HG03103 (cell line): ENCODE measurements around the gene MARCKS.
"Not testable (repeated sequence)": the region's sequence is repeated elsewhere in the genome, so short reads cannot be mapped to it uniquely, and the experiment has no call there.

Experiments used
- ATAC-seq: cut with Tn5 transposase; IDR thresholded peaks from one replicate; pipeline ENCODE4 v1.9.1; 2021; ENCODE audit warnings: low read depth; ENCODE audit not compliant: unreplicated experiment

Gene MARCKS

GRCh38 chr6:113881478-113881980 is 24.4 kb downstream of the MARCKS start:
- ATAC-seq, result no peak

DNA sequence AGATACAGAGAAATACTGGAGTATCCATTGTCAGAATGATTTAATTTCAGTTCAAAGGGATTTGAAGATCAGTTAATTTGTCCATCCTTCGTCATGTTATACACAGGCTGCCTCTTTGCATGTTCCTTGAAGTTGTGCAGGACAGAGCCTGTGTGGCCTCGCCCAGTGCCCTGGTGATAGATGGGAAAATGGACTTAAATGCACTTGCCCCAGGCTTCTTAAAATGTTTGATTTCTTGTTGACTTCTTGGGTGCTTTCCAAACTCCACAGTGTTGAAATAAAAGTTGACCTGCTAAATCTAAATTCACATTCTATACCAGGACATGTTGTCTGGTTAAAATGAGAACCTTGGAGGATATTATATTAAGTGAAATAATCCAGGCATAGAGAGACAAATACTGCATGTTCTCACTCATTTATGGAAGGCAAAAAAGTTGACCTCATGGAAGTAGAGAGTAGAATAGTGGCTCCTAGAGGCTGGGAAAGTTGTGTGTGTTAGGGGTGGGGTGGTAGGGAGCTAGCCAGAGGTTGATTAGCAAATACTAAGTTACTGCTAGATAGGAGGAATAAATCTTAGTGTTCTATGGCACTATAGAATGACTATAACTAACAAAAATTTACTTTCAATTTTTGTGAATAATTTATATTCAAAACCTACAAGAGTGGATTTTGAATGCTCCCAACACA is 25.3 kb downstream of the MARCKS start:
- ATAC-seq, result no peak

- no peak for ATAC-seq
These were observed 26.9 kb downstream of the MARCKS start for GRCh38 chr6:113884011-113884410.

- ATAC-seq, result no peak
These were observed 29.4 kb downstream of the MARCKS start for GRCh38 chr6:113886512-113886911.

DNA sequence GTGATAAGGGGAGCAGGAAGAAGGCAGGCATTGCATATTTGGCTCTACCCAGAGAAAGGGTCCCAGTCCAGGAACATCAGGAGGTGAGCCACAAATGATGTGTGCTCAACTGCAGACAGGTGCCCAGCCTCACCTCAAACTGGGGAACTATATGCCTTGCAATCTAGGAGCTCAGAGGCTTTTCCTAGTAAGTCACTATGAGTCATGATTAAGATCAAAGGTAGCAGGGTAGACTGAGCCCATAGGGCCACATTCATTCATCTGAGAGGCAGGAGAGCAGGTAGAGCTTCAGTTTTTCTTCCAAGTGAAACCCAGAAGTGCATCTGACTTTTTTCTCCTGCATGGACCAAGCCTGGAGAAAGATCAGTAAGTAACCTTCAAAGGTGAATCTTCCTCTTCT is 31.3 kb downstream of the MARCKS start:
- no peak for ATAC-seq

- ATAC-seq, result no peak
These were observed 31.9 kb downstream of the MARCKS start for GRCh38 chr6:113888956-113889630.

- ATAC-seq, result no peak
These were observed 36.3 kb downstream of the MARCKS start for GRCh38 chr6:113893451-113893850.

GRCh38 chr6:113893866-113894265 is 36.7 kb downstream of the MARCKS start:
- no peak for ATAC-seq

DNA sequence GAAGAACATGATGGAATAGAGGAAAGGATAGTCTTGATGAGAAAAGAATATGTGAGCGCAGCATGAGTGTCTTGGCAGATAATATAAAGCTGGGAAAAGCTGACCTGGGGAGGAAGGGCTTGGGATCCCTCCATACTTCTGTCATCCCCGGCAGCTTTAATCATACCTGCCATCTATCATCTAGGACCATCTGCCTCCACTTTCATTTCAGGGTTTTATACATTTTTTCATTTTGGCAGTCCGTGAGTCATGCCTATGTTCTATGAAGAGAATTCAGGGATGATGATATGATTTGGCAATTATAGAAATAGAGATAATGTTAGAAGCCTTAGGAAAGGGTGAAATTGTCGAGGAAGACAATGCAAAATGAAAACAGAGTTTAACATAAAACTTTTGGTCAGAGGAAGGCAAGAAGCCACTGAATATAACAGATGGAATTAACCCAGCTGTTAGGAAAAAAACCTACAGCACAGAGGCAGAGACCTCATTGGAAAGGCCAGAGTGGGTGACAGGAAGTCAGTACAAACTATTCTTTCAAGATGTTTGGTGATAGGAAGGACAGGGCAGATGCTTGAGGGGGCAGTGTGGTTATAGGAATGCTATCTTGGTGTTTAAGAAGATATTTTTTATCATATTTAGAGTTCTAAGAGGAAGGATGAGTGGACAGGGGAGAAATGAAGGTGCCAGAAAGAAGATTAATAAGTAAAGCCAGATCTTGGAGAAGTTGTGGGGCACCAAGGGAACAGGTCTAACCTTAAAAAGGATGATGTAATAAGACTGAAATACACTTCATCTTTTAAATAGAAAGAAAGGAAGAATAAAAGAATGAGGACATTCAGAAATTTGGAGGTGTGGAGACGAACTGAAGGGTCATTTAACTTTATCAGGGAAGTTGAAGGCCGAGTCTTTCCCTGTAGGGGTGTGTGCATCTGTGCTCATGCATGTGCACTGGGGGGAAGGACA is 37.8 kb downstream of the MARCKS start:
- no peak for ATAC-seq

GRCh38 chr6:113901482-113901881 is 44.3 kb downstream of the MARCKS start:
- no peak for ATAC-seq

DNA sequence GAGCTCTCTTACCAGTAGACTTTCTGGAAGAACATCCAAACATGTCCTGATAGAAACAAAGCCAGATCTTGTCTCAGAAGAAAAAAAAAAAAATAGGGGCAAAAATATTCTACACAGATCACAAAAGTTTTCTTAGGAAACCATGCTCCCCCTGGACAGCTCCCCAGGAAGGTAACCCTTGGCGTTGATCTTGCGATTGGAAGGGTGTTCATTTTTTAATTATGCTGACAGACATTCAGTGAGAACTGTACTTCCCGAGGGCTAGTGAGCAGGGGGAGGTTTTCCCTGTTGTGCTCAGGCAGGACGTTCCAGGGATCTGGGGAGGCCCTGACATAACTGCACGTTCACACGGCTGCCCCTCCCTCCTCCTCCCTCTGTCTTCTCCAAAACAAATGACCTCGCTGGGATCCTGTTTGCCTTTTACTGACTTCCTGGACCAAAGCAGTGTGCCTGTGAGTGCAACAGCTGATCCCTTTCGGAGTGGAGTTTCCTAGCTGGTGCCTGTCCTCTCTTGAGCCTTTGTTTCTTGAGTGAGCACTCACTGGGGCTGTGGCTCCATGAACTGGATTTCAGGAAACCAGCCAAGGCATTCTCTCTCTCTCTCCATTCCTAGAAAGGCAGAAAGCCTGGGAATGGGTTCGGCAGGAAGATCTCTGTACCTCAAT is 46.7 kb downstream of the MARCKS start:
- no peak for ATAC-seq

DNA sequence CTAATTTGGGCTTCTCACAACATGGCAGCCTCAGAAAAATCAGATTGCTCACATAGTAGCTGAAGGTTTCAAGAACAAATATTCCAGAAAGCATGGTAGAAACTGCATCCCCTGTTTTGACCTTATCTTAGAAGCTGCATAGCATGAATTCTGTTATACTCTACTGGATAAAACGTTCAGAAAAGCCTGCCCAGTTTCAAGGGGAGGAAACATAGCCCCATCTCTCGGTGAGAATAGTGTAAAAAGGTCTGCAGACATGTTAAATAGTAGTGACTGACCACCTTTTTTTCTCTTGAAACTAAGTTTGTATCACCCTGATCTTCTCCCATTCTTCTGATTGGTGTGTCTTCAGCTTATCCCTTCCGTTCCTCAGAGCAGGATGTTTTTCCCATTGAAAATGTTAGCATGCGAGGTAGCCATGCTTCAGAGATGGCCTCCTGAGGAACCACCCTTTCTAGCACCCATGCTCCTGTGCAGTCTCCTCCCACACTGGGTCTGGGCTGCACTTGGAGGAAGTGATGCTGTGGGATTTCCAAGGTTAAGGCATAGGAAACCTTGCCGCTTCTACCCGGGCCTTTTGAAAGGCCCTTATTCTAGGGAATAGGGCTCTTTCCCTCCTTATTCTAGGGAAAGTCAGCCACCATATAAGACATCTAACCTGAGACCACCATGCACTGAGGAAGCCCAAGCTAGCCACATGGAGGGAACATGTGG is 50.1 kb downstream of the MARCKS start:
- no peak for ATAC-seq

DNA sequence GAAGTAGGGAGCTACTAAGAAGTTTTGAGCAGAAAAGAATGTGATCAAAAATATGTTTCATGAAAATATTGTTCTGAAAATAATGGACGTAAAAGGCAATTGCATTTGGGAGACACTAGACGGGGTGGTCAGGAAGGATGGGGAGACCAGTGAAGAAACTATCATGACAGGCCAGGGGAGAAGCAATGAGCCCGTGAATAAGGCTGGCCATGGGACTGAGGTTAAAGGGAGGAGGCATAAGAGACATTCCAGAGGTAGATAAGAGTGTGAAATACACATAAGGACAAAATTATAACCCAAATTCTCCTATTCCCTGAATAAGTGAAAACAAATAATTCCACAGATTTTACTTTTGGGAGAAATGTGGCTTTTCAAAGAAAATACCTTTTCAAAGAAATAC is 51.7 kb downstream of the MARCKS start:
- ATAC-seq, result no peak

DNA sequence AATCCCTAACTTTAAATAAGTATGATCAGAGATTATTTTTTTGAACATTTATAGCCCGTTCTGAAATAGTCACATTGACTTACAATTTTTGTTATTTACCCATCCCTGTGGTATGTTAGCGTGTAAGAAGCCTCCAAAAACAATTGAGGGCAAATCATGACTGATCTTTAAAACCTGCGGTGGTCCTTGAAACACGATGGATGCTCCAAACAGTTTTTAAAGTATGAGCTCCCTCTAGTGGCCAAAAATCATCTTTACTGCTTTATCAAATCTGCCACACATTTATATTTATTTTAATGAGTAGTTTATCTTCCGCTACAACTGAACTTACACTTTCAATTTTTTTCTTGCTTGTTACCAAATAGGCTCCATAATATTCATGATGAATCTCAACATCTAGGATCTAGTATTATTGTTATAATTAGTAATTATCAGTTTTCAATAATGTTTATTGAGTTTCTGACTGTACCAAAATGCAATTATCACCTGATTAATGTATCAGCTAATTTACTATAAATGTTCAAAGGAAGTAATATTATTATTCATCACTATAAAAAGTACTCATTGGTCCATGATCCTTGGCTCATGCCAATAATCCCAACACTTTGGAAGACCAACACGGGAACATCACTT is 52.2 kb downstream of the MARCKS start:
- ATAC-seq, result no peak

DNA sequence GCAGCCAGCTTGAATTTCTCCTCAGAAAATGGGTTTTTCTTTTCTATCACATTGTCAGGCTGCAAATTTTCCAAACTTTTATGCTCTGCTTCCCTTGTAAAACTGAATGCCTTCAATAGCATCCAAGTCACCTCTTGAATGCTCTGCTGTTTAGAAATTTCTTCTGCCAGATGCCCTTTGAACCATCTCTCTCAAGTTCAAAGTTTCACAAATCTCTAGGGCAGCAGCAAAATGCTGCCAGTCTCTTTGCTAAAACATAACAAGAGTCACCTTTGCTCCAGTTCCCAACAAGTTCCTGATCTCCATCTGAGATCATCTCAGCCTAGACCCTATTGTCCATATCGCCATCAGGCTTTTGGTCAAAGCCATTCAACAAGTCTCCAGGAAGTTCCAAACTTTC is 53.1 kb downstream of the MARCKS start:
- not testable (repeated sequence) for ATAC-seq
